Motor neuron (in vitro differentiated cells): ENCODE measurements around the gene SLK. TPM values are rescaled to one million over a fixed set of nuclear protein-coding genes. Genes with fewer than 3 reads are reported as not detected.

Experiments used
- total RNA-seq, 8 experiments: library from RNA; unstranded; fragments of 300-600 nt; gene quantifications; 2 replicates each; pipeline versions ENCODE4 v1.2.3 to v1.2.4, GENCODE V29; 2022

The SLK gene
- total RNA-seq, 8 experiments from 2014 or later: 15.1 to 82.9 (median 28.8) TPM

Other genes starting within 250 kb of the SLK start
- gene SH3PXD2A, start 111.6 kb upstream of the SLK start, total RNA-seq: 10 to 100 TPM in 6 of 8 experiments, 1 to 10 TPM in 2; 7.8 to 34.3 (median 12.8) TPM
- gene STN1, start 49.0 kb upstream of the SLK start, total RNA-seq: 10 to 100 TPM; 13.6 to 81.2 (median 24.7) TPM
- gene COL17A1, start 118.7 kb downstream of the SLK start, total RNA-seq: 1 to 10 TPM in 3 of 8 experiments, under 1 TPM in 5; 0.38 to 4.9 (median 0.74) TPM
- 10 to 100 TPM in 3 of 8 experiments, 1 to 10 TPM in 5; 7.4 to 45.4 (median 9.5) TPM for gene SFR1, start 155.0 kb downstream of the SLK start, total RNA-seq